ENCODE results near the gene ARHGEF11. TPM values are rescaled to one million over a fixed set of nuclear protein-coding genes. Genes with fewer than 3 reads are reported as not detected.

The ARHGEF11 gene
- total RNA-seq, 1 donor from 2014 or later, result 43.5 TPM

DNA sequence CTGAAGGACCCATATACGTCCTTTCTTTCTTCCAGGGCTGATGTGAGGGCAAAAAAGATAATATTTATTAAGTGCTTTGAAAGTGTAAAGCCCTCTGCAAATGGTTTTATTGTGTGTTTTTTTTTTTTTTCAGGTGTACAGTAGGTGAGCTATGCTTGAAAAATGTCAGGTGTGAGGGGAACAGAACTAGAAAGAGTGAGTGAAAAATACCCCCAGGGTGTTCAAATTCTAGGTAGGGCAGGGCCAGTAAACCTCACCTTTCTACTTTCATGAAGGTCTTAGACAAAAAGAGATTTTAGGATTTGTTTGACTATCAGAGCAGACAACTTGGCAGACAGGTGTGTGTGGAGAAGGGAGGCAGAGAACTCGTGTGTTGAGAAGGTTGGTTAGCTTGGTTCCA lies 51.3 kb downstream of the ARHGEF11 start:
- Histone ChIP-seq H3K36me3 (peaks cover 2 to 7% of the 10 kb centered on the region in 2 donors), H3K4me3 (no peak overlapping the region), H3K4me1 (no peaks in the 10 kb centered on the region), H3K27me3 (no peaks in the 10 kb centered on the region), H3K27ac (no peak overlapping the region), H3K9me3 (no peaks in the 10 kb centered on the region)
- no peak for DNase-seq (ENCODE audit: low spot score in 2 of 2)
- no peak for TF ChIP-seq CTCF (IDR thresholded peaks at IDR 0.05)
- intact Hi-C loops (cut with DNase I), result no loop called here

DNA sequence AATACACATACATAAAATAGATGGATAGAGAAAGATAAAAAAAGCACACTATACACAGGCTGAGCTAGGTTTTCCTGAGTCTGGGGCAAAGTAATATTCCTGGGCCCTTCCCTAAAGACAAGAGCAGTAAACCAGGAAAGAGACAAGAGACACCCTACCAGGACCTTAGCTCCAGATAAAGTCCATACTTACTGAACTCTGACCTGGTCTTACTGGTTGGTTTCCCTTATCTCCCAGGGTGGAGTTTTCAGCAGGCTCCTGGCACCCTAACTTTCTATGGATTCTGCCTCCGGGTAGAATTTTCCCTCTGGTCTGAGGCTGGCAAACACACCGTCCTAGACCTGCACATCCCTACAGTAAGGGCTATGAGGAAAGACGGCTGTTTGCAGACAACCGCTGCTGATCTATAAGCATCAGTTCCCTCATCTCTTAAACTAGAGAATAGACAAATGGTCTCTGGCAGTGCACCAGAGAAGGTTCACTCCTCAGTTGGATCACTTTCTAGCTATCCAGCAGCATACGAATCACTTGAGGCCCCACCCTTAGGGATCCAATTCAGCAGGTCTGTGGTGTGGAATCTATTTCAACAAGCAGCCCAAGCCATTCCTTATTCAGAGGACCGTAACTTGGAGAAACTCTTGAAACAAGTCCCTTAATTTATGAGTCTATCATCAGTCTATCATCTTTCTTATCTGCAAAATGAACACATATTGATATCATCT lies 52.0 kb downstream of the ARHGEF11 start:
- H3K4me1 ChIP-seq, result no peaks in the 10 kb centered on the region
- peaks cover 2 to 7% of the 10 kb centered on the region in 2 donors for H3K36me3 ChIP-seq
- no peak overlapping the region for H3K27ac ChIP-seq
- TF ChIP-seq CTCF (IDR thresholded peaks at IDR 0.05), result no peak
- no peak for DNase-seq (ENCODE audit: low spot score in 2 of 2)
- intact Hi-C loops (cut with DNase I), result no loop called here
- H3K4me3 ChIP-seq, result no peak overlapping the region
- H3K27me3 ChIP-seq, result no peaks in the 10 kb centered on the region
- H3K9me3 ChIP-seq, result no peaks in the 10 kb centered on the region

- H3K4me1 ChIP-seq, result no peaks in the 10 kb centered on the region
- H3K27ac ChIP-seq, result no peak overlapping the region
- peaks cover 2 to 7% of the 10 kb centered on the region in 2 donors for H3K36me3 ChIP-seq
- H3K4me3 ChIP-seq, result no peak overlapping the region
- no peaks in the 10 kb centered on the region for H3K27me3 ChIP-seq
- H3K9me3 ChIP-seq, result no peaks in the 10 kb centered on the region
- no peak for TF ChIP-seq CTCF (IDR thresholded peaks at IDR 0.05)
- DNase-seq (ENCODE audit: low spot score in 2 of 2), result no peak
- intact Hi-C loops (cut with DNase I), result no loop called here
Measured at GRCh38 chr1:156992215-156992614, 53.3 kb downstream of the ARHGEF11 start.

DNA sequence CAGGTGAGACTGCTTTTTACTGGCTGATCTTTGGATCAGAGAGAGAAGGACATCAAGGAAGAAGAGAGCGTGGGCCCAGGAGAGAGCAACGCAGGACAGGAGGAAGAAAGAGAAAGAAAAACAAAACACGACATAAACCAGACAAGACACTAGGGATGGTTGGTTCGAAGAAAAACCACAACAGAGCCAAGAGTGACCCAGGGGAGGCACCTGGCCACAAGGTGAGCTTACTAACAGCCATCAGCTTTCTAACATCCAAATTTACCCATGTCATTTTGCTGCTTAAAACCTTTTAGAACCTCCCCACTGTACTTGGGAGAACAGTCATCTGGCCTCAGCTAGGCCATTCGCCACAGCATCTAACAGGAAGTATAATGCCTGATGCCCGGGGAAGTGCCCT lies 57.8 kb downstream of the ARHGEF11 start:
- DNase-seq (ENCODE audit: low spot score in 2 of 2), result no peak
- no peak overlapping the region for H3K4me3 ChIP-seq
- peaks cover 19 to 36% of the 10 kb centered on the region in 2 donors for H3K36me3 ChIP-seq
- intact Hi-C loops (cut with DNase I), result no loop called here
- no peaks in the 10 kb centered on the region for H3K4me1 ChIP-seq
- no peak for TF ChIP-seq CTCF (IDR thresholded peaks at IDR 0.05)
- no peaks in the 10 kb centered on the region for H3K27me3 ChIP-seq
- H3K9me3 ChIP-seq, result no peaks in the 10 kb centered on the region
- H3K27ac ChIP-seq, result no peak overlapping the region

DNA sequence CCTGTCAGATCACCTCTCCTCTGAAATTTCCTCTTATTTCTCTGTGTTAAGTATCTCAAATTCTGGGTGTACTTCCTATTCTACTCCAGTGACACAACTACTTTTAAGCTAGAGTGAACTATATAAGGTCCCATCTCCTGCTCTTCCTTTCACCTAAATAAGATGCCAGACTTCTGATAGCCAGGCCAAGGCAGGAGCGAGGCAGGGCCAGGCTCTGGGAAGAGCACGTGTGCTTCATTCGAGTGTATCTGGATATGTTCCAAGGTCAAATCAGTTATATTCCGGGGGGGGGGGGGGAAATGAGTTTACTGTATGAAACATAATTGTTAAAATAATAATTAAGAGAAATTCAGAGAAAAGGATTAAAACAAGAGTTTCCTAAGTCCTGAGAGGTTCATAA lies 65.0 kb downstream of the ARHGEF11 start:
- TF ChIP-seq CTCF (IDR thresholded peaks at IDR 0.05), result no peak
- intact Hi-C loops (cut with DNase I), result no loop called here

More for the DNA sequence above, 65.0 kb downstream of the ARHGEF11 start:
- Histone ChIP-seq H3K27me3 (no peaks in the 10 kb centered on the region), H3K27ac (no peak overlapping the region), H3K4me3 (no peak overlapping the region), H3K36me3 (peaks cover 48 to 75% of the 10 kb centered on the region in 2 donors), H3K9me3 (no peaks in the 10 kb centered on the region), H3K4me1 (no peaks in the 10 kb centered on the region)
- DNase-seq (ENCODE audit: low spot score in 2 of 2), result no peak

Measured in ascending aorta (tissue), 2 donors.